ENCODE measurements around the gene GAS7. TPM values are rescaled to one million over a fixed set of nuclear protein-coding genes. Genes with fewer than 3 reads are reported as not detected.

GAS7 gene
- total and polyA plus RNA-seq, 2 of the 13 experiments (the other 11 are each of a cell fraction or from before 2014, with no cell fraction given): 1.0 to 5.2 TPM

DNA sequence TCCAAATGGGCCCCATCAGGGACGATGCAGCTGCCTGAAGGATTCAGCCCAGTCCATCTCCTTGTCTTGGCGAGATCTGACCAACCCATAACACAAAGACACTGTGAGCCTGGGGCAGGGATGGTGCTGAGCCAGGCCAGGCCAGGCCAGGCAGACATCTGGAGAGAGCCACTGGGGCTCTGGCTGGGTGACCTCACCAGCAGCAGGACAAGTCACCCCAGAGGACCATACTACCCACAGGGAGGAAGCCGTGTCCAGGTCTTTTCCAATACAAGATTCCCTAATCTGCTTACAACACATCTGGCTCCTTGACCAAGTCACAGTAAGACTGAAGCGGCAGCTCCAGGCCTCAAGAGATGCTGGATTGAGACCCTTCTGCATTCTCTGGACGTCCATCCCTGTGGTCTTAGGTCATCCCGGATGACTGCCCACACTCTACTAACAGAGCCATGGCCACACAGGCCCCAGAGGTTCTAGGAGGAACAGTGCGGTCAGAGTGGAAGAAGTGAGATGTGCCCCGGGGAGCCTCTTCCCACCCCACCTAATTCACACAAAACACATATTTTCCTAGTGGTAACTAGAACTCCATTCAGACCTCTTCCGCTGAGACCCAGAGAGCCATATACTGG is 211.5 kb downstream of the GAS7 start:
- intact Hi-C loops (cut with micrococcal nuclease; ENCODE audit: unreplicated experiment): no loop called here
- Histone ChIP-seq H3K79me2 (ENCODE audit: insufficient read depth, low read length) (no peaks in the 10 kb centered on the region), H3K9me3 (ENCODE audit: low read length) (no peaks in the 10 kb centered on the region), H3K36me3 (replicated peaks in 1 of 2; ENCODE audit: control insufficient read depth in 1 of 2, insufficient read depth in 2 of 2, low read length in 2 of 2) (no peaks in the 10 kb centered on the region), H3K4me1 (ENCODE audit: insufficient read depth, low read length) (no peaks in the 10 kb centered on the region), H3K4me2 (ENCODE audit: low read depth, low read length) (no peak overlapping the region), H2AFZ (ENCODE audit: low read length) (no peak overlapping the region), H3K4me3 (replicated peaks in 1 of 3; ENCODE audit: insufficient read depth in 1 of 3, low read depth in 2 of 3, low read length in 3 of 3) (no peak overlapping the region), H3K9ac (ENCODE audit: insufficient read depth, low read depth, low read length) (no peak overlapping the region), H4K20me1 (ENCODE audit: insufficient read depth, low read length) (no peaks in the 10 kb centered on the region), H3K27me3 (ENCODE audit: control insufficient read depth in 1 of 2, insufficient read depth in 2 of 2, low read length in 2 of 2) (peaks cover 0 to 3% of the 10 kb centered on the region in 2 experiments; a peak in 2 of 5 replicates), H3K27ac (ENCODE audit: extremely low read length, insufficient read depth, low read length) (no peak overlapping the region)
- ChIA-PET POLR2A (no interaction called here), CTCF (ENCODE audit: low intra/inter-chr PET ratio, low total read pairs) (no interaction called here)
- no peak for ATAC-seq
- DNase-seq (ENCODE audit: low spot score): no peak
- no peak for FAIRE-seq
- TF ChIP-seq ZNF382 (CRISPR knock-in tag; IDR thresholded peaks at IDR 0.05; ENCODE audit: borderline replicate concordance) (no peak), ZBTB42 (CRISPR knock-in tag; IDR thresholded peaks at IDR 0.05) (no peak), JUND (CRISPR knock-in tag; IDR thresholded peaks at IDR 0.05) (no peak)
- BruUV-seq (replicated peaks): no TSS peak
- whole genome bisulfite sequencing (ENCODE audit: low lambda C conversion rate): 44% methylated on average over 7 of the region's 9 CpGs
- in situ Hi-C loops (cut with HindIII; ENCODE audit: extremely low pct_ligation_motif_present, low pct_unique_long_range_greater_than_20kb): no loop called here

- WGBS (ENCODE audit: low lambda C conversion rate): 8% methylated on average over 4 of the region's 8 CpGs
- no TSS peak for BruUV-seq (replicated peaks)
- Histone ChIP-seq H3K36me3 (replicated peaks in 1 of 2; ENCODE audit: control insufficient read depth in 1 of 2, insufficient read depth in 2 of 2, low read length in 2 of 2) (no peaks in the 10 kb centered on the region), H3K27me3 (ENCODE audit: control insufficient read depth in 1 of 2, insufficient read depth in 2 of 2, low read length in 2 of 2) (no peaks in the 10 kb centered on the region; a peak in 2 of 5 replicates), H2AFZ (ENCODE audit: low read length) (no peak overlapping the region), H3K4me3 (replicated peaks in 1 of 3; ENCODE audit: insufficient read depth in 1 of 3, low read depth in 2 of 3, low read length in 3 of 3) (no peak overlapping the region), H3K79me2 (ENCODE audit: insufficient read depth, low read length) (no peaks in the 10 kb centered on the region), H3K4me1 (ENCODE audit: insufficient read depth, low read length) (no peaks in the 10 kb centered on the region), H3K9ac (ENCODE audit: insufficient read depth, low read depth, low read length) (no peak overlapping the region), H4K20me1 (ENCODE audit: insufficient read depth, low read length) (no peaks in the 10 kb centered on the region), H3K9me3 (ENCODE audit: low read length) (no peaks in the 10 kb centered on the region), H3K4me2 (ENCODE audit: low read depth, low read length) (no peak overlapping the region), H3K27ac (ENCODE audit: extremely low read length, insufficient read depth, low read length) (no peak overlapping the region)
- no peak for FAIRE-seq
- ATAC-seq: no peak
- TF ChIP-seq ZNF432 (CRISPR knock-in tag; IDR thresholded peaks at IDR 0.05; ENCODE audit: borderline replicate concordance): no peak
- no peak for TF ChIP-seq ZNF839 (CRISPR knock-in tag; IDR thresholded peaks at IDR 0.05; ENCODE audit: borderline replicate concordance)
- CTCF ChIA-PET (ENCODE audit: low intra/inter-chr PET ratio, low total read pairs): no interaction called here
- DNase-seq (ENCODE audit: low spot score): no peak
- POLR2A ChIA-PET: no interaction called here
- intact Hi-C loops (cut with micrococcal nuclease; ENCODE audit: unreplicated experiment): no loop called here
- in situ Hi-C loops (cut with HindIII; ENCODE audit: extremely low pct_ligation_motif_present, low pct_unique_long_range_greater_than_20kb): no loop called here
Measured at GRCh38 chr17:9985646-9986045, 212.8 kb downstream of the GAS7 start.
